Esophagus (tissue), 2 donors: ENCODE measurements around the gene PDE8A. TPM values are rescaled to one million over a fixed set of nuclear protein-coding genes. Genes with fewer than 3 reads are reported as not detected.
"Not testable (repeated sequence)": the region's sequence is repeated elsewhere in the genome, so short reads cannot be mapped to it uniquely, and the experiment has no call there.

Experiments
- H3K27ac ChIP-seq, 2 donors: one replicate each; pipeline ENCODE4 v1.5.1; 2013; ENCODE audit warnings: low read depth in 2 of 2, mild to moderate bottlenecking in 2 of 2, inconsistent platforms in 1 of 2, low read length in 1 of 2, moderate library complexity in 1 of 2
- H3K27me3 ChIP-seq, 2 donors: one replicate each; pipeline ENCODE4 v1.6.1; 2013; ENCODE audit warnings: low read length in 2 of 2, control low read depth in 1 of 2, mild to moderate bottlenecking in 1 of 2; ENCODE audit not compliant: insufficient read depth in 2 of 2, control insufficient read depth in 1 of 2
- H3K36me3 ChIP-seq, 2 donors: one replicate each; pipeline ENCODE4 v1.6.1; 2013; ENCODE audit warnings: low read length in 1 of 2; ENCODE audit not compliant: control insufficient read depth in 2 of 2, insufficient read depth in 2 of 2
- H3K4me1 ChIP-seq, 2 donors: one replicate each; pipeline ENCODE4 v1.6.1; 2013; ENCODE audit warnings: low read length in 1 of 2; ENCODE audit not compliant: control insufficient read depth in 2 of 2, insufficient read depth in 2 of 2
- H3K4me3 ChIP-seq, 2 donors: one replicate each; pipeline ENCODE4 v1.5.1; 2013; ENCODE audit warnings: low read length in 2 of 2, mild to moderate bottlenecking in 2 of 2, low read depth in 1 of 2, moderate library complexity in 1 of 2
- H3K9me3 ChIP-seq, 2 donors: one replicate each; pipeline ENCODE4 v1.6.1; 2013; ENCODE audit warnings: mild to moderate bottlenecking in 2 of 2, low read depth in 1 of 2, low read length in 1 of 2, moderate library complexity in 1 of 2; ENCODE audit not compliant: control insufficient read depth in 2 of 2, insufficient read depth in 1 of 2
- WGBS, 2 donors: extraction: QIAGEN DNeasy Blood & Tissue Kit; methylation state at CpG; one replicate each; pipeline ENCODE4 v1.1.7; 2013; 5-methylcytosine and 5-hydroxymethylcytosine counted together
- polyA plus RNA-seq, 2 donors: library from polyadenylated mRNA; stranded (reverse); fragments of 200-250 nt; gene quantifications; one replicate each; pipeline ENCODE4 v1.2.3, GENCODE V29; 2013
- donor health status: healthy with polysubstance abuse.
- donor health status: Bipolar disorder and iron deficiency.

The PDE8A gene
- polyA plus RNA-seq, 2 donors, result 6.6 to 10.1 TPM

DNA sequence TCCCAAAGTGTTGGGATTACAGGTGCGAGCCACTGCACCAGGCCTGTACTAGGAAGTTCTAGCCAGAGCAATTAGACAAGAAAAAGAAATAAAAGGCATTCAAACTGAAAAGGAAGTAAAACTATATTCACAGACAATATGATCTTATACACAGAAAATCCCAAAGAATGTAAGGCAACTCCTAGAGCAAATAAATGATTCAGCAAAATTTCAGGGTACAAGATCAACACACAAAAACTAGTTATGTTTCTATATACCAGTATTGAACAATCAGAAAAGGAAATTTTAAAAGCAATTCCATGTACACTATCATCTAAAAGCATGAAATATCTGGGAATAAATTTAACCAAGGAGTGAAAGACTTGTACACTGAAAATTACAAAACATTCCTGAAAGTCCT lies 180.6 kb downstream of the PDE8A start:
- no peaks in the 10 kb centered on the region for H3K36me3 ChIP-seq
- 73 to 78% methylated on average over 1 of the region's 1 CpG for WGBS, 2 donors
- peaks cover 0 to 2% of the 10 kb centered on the region in 2 donors for H3K9me3 ChIP-seq
- peak overlapping the region; percentile 0 to 42 for H3K27ac ChIP-seq
- no peaks in the 10 kb centered on the region for H3K27me3 ChIP-seq
- no peak overlapping the region for H3K4me3 ChIP-seq
- H3K4me1 ChIP-seq, result no peaks in the 10 kb centered on the region

DNA sequence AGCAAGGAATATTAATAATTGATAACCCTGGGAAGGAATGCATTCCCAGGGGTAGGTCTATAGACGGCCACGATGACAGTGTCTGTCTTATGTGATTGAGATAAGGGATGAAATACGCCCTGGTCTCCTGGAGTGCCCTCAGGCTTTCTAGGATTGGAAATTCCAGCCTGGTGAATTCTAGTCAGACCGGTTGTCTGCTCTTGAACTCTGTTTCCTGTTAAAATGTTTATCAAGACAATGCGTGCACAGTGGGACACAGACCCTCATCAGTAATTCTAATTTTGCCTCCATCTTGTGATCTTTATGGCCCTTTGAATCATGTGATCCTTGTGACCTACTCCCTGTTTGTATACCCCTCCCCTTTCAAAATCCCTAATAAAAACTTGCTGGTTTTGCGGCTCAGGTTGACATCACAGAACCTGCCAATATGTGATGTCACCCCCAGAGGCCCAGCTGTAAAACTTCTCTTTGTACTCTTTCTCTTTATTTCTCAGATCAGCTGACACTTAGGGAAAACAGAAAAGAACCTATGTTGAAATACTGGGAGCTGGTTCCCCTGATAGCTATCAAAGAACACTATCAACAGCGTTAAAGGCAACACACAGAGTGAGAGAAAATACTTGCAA lies 183.3 kb downstream of the PDE8A start:
- Histone ChIP-seq H3K4me3 (no peak overlapping the region), H3K27ac (no peak overlapping the region), H3K4me1 (no peaks in the 10 kb centered on the region), H3K27me3 (no peaks in the 10 kb centered on the region), H3K9me3 (no peaks in the 10 kb centered on the region), H3K36me3 (no peaks in the 10 kb centered on the region)
- WGBS, 2 donors, result 49 to 54% methylated on average over 7 of the region's 7 CpGs

DNA sequence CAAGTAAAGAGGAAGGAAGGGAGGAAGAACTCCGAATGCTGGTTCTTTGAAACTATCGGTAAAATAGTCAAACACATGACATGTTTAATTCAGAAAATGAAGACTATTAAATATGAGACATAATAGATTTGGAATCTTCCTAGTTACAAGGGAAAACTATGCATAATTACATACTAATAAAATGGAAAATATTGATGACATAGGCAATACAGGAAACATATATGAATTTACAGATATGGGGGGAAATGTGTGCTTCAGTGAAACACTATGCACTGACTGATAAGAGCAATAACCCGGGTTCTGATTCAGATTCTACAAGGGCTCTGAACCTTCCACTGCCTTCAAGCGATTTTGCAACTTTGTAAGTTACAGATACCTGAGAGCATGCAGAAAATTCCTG lies 185.9 kb downstream of the PDE8A start:
- H3K27me3 ChIP-seq, result no peaks in the 10 kb centered on the region
- H3K27ac ChIP-seq, result no peak overlapping the region
- H3K9me3 ChIP-seq, result peaks cover 0 to 8% of the 10 kb centered on the region in 2 donors
- no peaks in the 10 kb centered on the region for H3K36me3 ChIP-seq
- WGBS, 2 donors, result 76 to 80% methylated on average over 4 of the region's 4 CpGs
- H3K4me3 ChIP-seq, result no peak overlapping the region
- H3K4me1 ChIP-seq, result no peaks in the 10 kb centered on the region

DNA sequence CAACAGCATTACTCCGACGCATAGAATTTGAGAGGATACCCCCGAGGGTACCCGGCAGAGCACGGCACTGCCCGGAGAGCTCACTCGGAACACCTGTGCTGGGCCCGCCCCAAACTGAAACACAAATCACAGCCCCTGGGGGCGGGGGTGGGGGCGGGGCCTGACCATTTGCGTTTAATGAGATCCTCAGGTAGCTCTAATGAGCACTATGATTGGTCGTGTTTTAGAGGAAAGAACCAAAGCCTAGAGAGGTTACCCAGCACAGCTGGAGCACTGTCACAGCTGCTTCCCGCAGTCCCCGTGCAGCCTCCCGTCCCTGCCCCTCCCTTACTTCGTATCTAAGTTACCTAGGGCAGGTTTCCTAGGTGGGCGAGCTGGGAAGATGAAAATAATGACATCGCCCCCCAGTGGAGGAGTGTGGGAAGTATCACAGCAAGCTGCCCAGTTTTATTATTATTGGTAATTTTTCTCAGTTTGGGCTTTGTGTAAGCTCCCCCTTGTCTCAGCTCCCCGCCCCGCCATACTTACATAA lies 187.1 kb downstream of the PDE8A start:
- Histone ChIP-seq H3K9me3 (peaks cover 0 to 8% of the 10 kb centered on the region in 2 donors), H3K27me3 (no peaks in the 10 kb centered on the region), H3K27ac (no peak overlapping the region), H3K4me1 (peaks cover 0 to 4% of the 10 kb centered on the region in 2 donors), H3K4me3 (peak overlapping the region; percentile 17 to 38), H3K36me3 (no peaks in the 10 kb centered on the region)
- WGBS, 2 donors, result 8 to 10% methylated on average over 20 of the region's 20 CpGs

DNA sequence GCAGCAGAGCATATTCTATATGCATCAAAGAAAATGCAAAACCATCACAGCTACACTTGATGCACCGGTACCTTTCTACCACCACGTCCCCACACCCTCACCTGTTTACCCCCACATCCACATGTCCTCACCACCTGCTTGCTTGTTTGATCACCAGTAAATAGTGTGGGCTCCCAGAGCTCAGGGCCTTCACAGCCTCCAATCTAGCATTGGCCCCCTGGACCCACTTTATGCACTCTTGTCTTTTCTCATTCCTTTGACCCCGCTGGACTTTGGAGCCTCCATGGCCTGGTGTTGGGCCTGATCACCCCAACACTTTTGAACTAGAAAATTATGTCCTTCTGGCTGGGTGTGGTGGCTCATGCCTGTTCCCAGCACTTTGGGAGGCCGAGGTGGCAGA lies 190.1 kb downstream of the PDE8A start:
- Histone ChIP-seq H3K27ac (no peak overlapping the region), H3K27me3 (no peaks in the 10 kb centered on the region), H3K4me3 (no peak overlapping the region), H3K4me1 (peaks cover 0 to 4% of the 10 kb centered on the region in 2 donors), H3K36me3 (no peaks in the 10 kb centered on the region), H3K9me3 (peaks cover 0 to 8% of the 10 kb centered on the region in 2 donors)
- WGBS, 2 donors, result 78 to 90% methylated on average over 4 of the region's 4 CpGs

DNA sequence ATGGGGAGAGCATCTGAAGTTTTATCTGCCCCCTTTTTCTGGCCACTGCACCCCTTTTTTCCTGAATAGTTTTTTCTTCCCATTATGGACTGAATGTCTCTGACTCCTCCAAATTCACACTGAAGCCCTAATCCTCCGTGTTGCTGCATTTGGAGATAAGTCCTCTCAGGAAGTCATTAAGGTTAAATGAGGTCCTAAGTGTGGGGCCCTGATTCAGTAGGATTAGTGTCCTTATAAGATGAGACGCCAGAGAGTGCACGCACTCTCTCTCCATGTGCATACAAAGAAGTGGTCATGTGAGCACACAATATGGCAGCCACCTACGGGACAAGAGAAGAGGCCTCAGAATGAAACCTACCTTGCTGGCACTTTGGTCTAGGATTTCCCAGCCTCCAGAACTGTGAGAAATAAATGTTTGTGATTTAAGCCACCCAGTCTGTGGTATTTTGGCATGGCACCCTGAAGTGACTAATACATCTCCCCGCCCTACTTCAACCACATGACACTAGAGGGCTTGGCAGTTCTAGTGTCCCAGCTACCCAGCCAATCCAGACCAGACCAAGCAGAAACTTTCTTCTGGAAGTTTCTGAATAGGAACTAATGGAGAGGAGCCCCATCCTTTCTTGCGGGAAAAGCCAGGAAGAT lies 191.3 kb downstream of the PDE8A start:
- Histone ChIP-seq H3K9me3 (peaks cover 0 to 8% of the 10 kb centered on the region in 2 donors), H3K27me3 (no peaks in the 10 kb centered on the region), H3K4me3 (no peak overlapping the region), H3K4me1 (peaks cover 0 to 7% of the 10 kb centered on the region in 2 donors), H3K36me3 (no peaks in the 10 kb centered on the region), H3K27ac (peak overlapping the region; percentile 55 to 62)
- 76 to 85% methylated on average over 6 of the region's 6 CpGs for WGBS, 2 donors

DNA sequence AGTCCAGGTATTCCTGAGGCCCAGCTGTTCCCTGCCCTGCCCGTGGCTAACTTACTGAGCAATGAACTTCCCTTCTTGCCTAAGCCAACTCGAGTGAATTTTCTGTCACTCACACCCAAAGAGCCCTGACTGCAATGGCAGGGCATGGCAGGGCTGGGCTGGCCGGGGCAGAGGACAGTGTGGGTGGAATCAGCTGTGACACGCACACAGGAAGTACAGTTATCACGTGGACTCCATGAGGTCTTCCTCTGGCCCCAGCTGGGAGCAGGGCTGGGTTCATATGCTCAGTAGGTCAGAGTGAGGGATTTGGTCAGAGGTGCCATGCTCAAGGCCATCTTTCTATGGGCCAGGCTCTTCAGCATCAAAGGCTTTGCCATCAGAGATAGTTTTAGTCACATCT lies 192.0 kb downstream of the PDE8A start:
- 48 to 73% methylated on average over 3 to 4 of the region's 5 CpGs for WGBS, 2 donors
- H3K27ac ChIP-seq, result peak overlapping the region in 1 of 2 donors; percentile 67
- not testable (repeated sequence) for H3K4me3 ChIP-seq, H3K36me3 ChIP-seq, H3K4me1 ChIP-seq, H3K9me3 ChIP-seq, H3K27me3 ChIP-seq

DNA sequence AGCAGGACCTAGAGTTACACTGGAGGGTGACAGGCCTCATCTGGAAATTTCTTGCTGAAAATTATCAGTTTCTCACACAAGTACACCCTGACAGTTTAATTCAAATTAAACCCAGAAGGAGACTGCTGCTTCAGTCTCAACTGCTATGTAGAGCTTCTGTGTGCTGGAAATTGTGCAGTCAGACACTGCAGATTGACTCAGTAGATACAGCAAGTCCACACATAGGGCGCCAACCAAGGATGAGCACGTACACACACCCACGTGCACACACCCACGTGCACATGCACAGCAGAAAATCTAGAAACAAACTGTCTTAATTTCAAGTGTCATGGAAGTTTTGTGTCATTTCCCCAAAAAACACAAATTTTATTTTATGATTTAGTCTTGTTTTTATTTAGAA lies 192.9 kb downstream of the PDE8A start:
- no peak overlapping the region for H3K4me3 ChIP-seq
- no peak overlapping the region for H3K27ac ChIP-seq
- H3K9me3 ChIP-seq, result peaks cover 0 to 8% of the 10 kb centered on the region in 2 donors
- no peaks in the 10 kb centered on the region for H3K27me3 ChIP-seq
- WGBS, 2 donors, result 88 to 92% methylated on average over 4 of the region's 4 CpGs
- H3K36me3 ChIP-seq, result no peaks in the 10 kb centered on the region
- peaks cover 0 to 7% of the 10 kb centered on the region in 2 donors for H3K4me1 ChIP-seq

DNA sequence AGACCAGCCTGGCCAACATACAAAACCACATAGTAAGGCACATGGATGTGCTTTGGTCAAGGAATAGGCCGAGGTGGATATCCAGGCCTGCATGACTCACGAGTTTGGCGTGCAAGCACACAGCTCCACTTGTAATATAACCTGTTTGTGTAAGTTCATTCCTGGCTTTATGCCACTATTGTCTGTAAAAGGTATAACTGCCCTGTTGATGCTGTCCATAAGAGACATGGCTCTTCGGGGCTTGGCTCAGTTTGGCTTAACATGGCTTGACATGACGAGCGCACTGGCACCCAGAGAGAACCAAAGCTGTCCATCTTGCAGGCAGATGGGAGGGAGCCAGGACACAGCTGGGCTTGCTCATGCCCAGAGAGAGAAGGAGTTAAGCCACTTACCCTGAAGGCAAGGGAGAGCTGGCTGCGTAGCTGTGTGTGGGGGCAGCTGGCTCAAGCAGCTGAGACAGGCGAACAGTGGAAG lies 195.4 kb downstream of the PDE8A start:
- H3K27me3 ChIP-seq, H3K4me3 ChIP-seq, H3K36me3 ChIP-seq, H3K4me1 ChIP-seq, H3K9me3 ChIP-seq: not testable (repeated sequence)
- 36 to 45% methylated on average over 8 of the region's 8 CpGs for WGBS, 2 donors
- H3K27ac ChIP-seq, result peak overlapping the region; percentile 17 to 65
